SK-N-SH (cell line): ENCODE results near the gene FLVCR1. TPM values are rescaled to one million over a fixed set of nuclear protein-coding genes. Genes with fewer than 3 reads are reported as not detected.

Experiments used
- CTCF ChIA-PET: fragments of 300-600, 350-600 bp; formaldehyde crosslinking; extraction: SDS; loops from one replicate; lab custom pipeline; 2021; lab: Yijun Ruan, JAX
- POLR2A ChIA-PET: fragments of 350-600 bp; sonication (Branson Sonifier 250); formaldehyde crosslinking; extraction: SDS; loops from one replicate; lab custom pipeline; 2020; ENCODE audit warnings: antibody characterized with exemption, inconsistent platforms; lab: Yijun Ruan, JAX
- DNase-seq: peaks from one replicate; pipeline ENCODE4 v3.0.0; 2012
- H2AFZ ChIP-seq: fragments of 200-600 bp; sonication (generic); 2 replicates; pipeline ENCODE4 v1.8.1; 2016; ENCODE audit warnings: antibody characterized with exemption, mild to moderate bottlenecking, low read depth
- H3F3A ChIP-seq: fragments of 200-600 bp; sonication (generic); replicated peaks from 2 replicates; pipeline ENCODE3; 2016; ENCODE audit warnings: antibody characterized with exemption, mild to moderate bottlenecking; ENCODE audit not compliant: insufficient read depth
- H3K27ac ChIP-seq, 2 experiments: fragments of 200-500 bp in 1 of 2; fragments of 200-600 bp in 1 of 2; sonication (Bioruptor generic) in 1 of 2; sonication (generic), shearing (Covaris generic) in 1 of 2; 2 replicates each; pipeline versions ENCODE4 v1.5.1 to v1.6.1; 2014 to 2016; ENCODE audit warnings: low read depth in 2 of 2, inconsistent platforms in 1 of 2, low read length in 1 of 2, mild to moderate bottlenecking in 1 of 2, mixed read lengths in 1 of 2
- H3K27me3 ChIP-seq: fragments of 200-600 bp; sonication (generic), shearing (Covaris generic); 2 replicates; pipeline ENCODE4 v1.6.1; 2016; ENCODE audit warnings: mixed run types; ENCODE audit not compliant: insufficient read depth
- H3K36me3 ChIP-seq, 2 experiments: fragments of 200-500 bp in 1 of 2; fragments of 200-600 bp in 1 of 2; sonication (Bioruptor generic) in 1 of 2; sonication (generic) in 1 of 2; replicated peaks in 1 of 2; 2 replicates each; pipeline versions ENCODE3 to v1.5.1; 2014 to 2016; ENCODE audit warnings: low read length in 1 of 2, mild to moderate bottlenecking in 1 of 2; ENCODE audit not compliant: insufficient read depth in 2 of 2, control insufficient read depth in 1 of 2
- H3K4me1 ChIP-seq, 2 experiments: fragments of 200-500 bp in 1 of 2; fragments of 200-600 bp in 1 of 2; sonication (Bioruptor generic) in 1 of 2; sonication (generic), shearing (Covaris generic) in 1 of 2; 2 replicates each; pipeline versions ENCODE4 v1.5.1 to v1.6.1; 2014 to 2016; ENCODE audit warnings: low read depth in 1 of 2, low read length in 1 of 2, mixed run types in 1 of 2; ENCODE audit not compliant: insufficient read depth in 2 of 2, control insufficient read depth in 1 of 2
- H3K4me2 ChIP-seq: fragments of 200-600 bp; sonication (generic), shearing (Covaris generic); 2 replicates; pipeline ENCODE4 v1.6.1; 2017; ENCODE audit warnings: mixed run types
- H3K4me3 ChIP-seq, 2 experiments: fragments of 200-500 bp in 1 of 2; fragments of 200-600 bp in 1 of 2; sonication (Bioruptor generic) in 1 of 2; sonication (generic), shearing (Covaris generic) in 1 of 2; 2 replicates each; pipeline versions ENCODE4 v1.5.1 to v1.8.1; 2014 to 2016; ENCODE audit warnings: low read depth in 2 of 2, inconsistent platforms in 1 of 2, low read length in 1 of 2, mild to moderate bottlenecking in 1 of 2, mixed read lengths in 1 of 2, moderate library complexity in 1 of 2
- H3K79me2 ChIP-seq: fragments of 200-600 bp; sonication (generic); 2 replicates; pipeline ENCODE4 v1.8.1; 2017; ENCODE audit warnings: mild to moderate bottlenecking; ENCODE audit not compliant: insufficient read depth
- H3K9ac ChIP-seq: fragments of 200-600 bp; sonication (generic); 2 replicates; pipeline ENCODE4 v1.6.1; 2017; ENCODE audit warnings: mixed run types
- H3K9me2 ChIP-seq: fragments of 200-600 bp; sonication (generic); 2 replicates; pipeline ENCODE4 v1.6.1; 2017; ENCODE audit warnings: mixed run types
- H3K9me3 ChIP-seq: fragments of 200-600 bp; sonication (generic); 2 replicates; pipeline ENCODE4 v1.6.1; 2017; ENCODE audit warnings: mixed run types, mild to moderate bottlenecking, moderate library complexity
- H4K20me1 ChIP-seq: fragments of 200-600 bp; sonication (generic); 2 replicates; pipeline ENCODE4 v1.6.1; 2017; ENCODE audit warnings: mild to moderate bottlenecking, mixed run types; ENCODE audit not compliant: insufficient read depth
- CHD2 ChIP-seq: fragments of 150-350 bp; IDR thresholded peaks from 2 replicates; pipeline ENCODE4 v1.6.1; 2018; ENCODE audit warnings: low read length; ENCODE audit not compliant: partially characterized antibody
- CTCF ChIP-seq: fragments of 200-600 bp; sonication (generic); IDR thresholded peaks from 2 replicates; pipeline ENCODE4 v1.6.1; 2017; ENCODE audit warnings: antibody characterized with exemption, mild to moderate bottlenecking, moderate library complexity
- EZH2phosphoT487 ChIP-seq: fragments of 200-600 bp; sonication (generic); IDR thresholded peaks from 2 replicates; pipeline ENCODE4 v1.6.1; 2017; ENCODE audit warnings: low read depth, mixed run types, mild to moderate bottlenecking, antibody characterized with exemption, moderate library complexity, borderline replicate concordance
- GABPA ChIP-seq: IDR thresholded peaks from 2 replicates; pipeline ENCODE4 v1.4.0; 2012; ENCODE audit warnings: low read depth, mild to moderate bottlenecking
- MAX ChIP-seq: IDR thresholded peaks from 2 replicates; pipeline ENCODE4 v1.4.0; 2012; ENCODE audit warnings: low read depth
- MEF2A ChIP-seq: IDR thresholded peaks from 2 replicates; pipeline ENCODE4 v1.4.0; 2012; ENCODE audit warnings: low read depth, borderline replicate concordance
- MXI1 ChIP-seq: IDR thresholded peaks from 2 replicates; pipeline ENCODE4 v1.6.1; 2012; ENCODE audit warnings: mild to moderate bottlenecking, low read depth, low read length, improper control_type of control experiment
- NFIC ChIP-seq: IDR thresholded peaks from 2 replicates; pipeline ENCODE4 v1.4.0; 2012; ENCODE audit warnings: borderline replicate concordance
- PBX3 ChIP-seq: IDR thresholded peaks from 2 replicates; pipeline ENCODE4; 2012
- REST ChIP-seq: IDR thresholded peaks from 2 replicates; pipeline ENCODE4 v1.6.1; 2012; ENCODE audit warnings: mild to moderate bottlenecking, low read depth, low read length, moderate library complexity
- SIN3A ChIP-seq: IDR thresholded peaks from 2 replicates; pipeline ENCODE4 v1.6.1; 2012; ENCODE audit warnings: low read depth, mild to moderate bottlenecking, low read length, moderate library complexity, borderline replicate concordance
- TAF1 ChIP-seq: IDR thresholded peaks from 2 replicates; pipeline ENCODE4 v1.6.1; 2012; ENCODE audit warnings: low read depth, mild to moderate bottlenecking, low read length, moderate library complexity, borderline replicate concordance
- YY1 ChIP-seq: IDR thresholded peaks from 2 replicates; pipeline ENCODE4 v1.4.0; 2012; ENCODE audit warnings: low read depth, mild to moderate bottlenecking
- ZBTB33 ChIP-seq: IDR thresholded peaks from 2 replicates; pipeline ENCODE4 v1.4.0; 2012; ENCODE audit warnings: low read depth, borderline replicate concordance
- WGBS: methylation state at CpG from one replicate; pipeline ENCODE4 v1.1.6; 2017; ENCODE audit warnings: low lambda C conversion rate; 5-methylcytosine and 5-hydroxymethylcytosine counted together
- polyA plus RNA-seq, 3 experiments: library from polyadenylated mRNA; depleted of rRNA; stranded (reverse); fragments of >200 nt; gene quantifications; 2 replicates each; pipeline ENCODE4 v1.2.3, GENCODE V29; 2012

The FLVCR1 gene
- polyA plus RNA-seq, 1 of the 3 experiments (the other 2 are of a cell fraction): 1.7 TPM

GRCh38 chr1:212916481-212917133, 58.5 kb downstream of the FLVCR1 start:
- peaks cover 0 to 5% of the 10 kb centered on the region in 2 experiments; a peak in 1 of 4 replicates for H3K4me1 ChIP-seq
- no peak overlapping the region for H3K4me2 ChIP-seq
- ChIA-PET POLR2A (no interaction called here), CTCF (interaction anchor here (1.0 to 1.6 kb wide), 5 partner anchors 8 to 440 kb away, joined by 3 to 9 read pairs (median 5); no protein-coding TSS in a partner anchor)
- H4K20me1 ChIP-seq: no peaks in the 10 kb centered on the region
- H3K9me2 ChIP-seq: no peaks in the 10 kb centered on the region
- no peaks in the 10 kb centered on the region for H3F3A ChIP-seq
- no peaks in the 10 kb centered on the region for H3K79me2 ChIP-seq
- TF ChIP-seq YY1 (no peak), EZH2phosphoT487 (no peak), PBX3 (no peak), NFIC (no peak), REST (no peak), TAF1 (no peak), ZBTB33 (no peak)
- WGBS: 83% methylated on average over 21 of the region's 23 CpGs
- H3K4me3 ChIP-seq: no peak overlapping the region
- H3K27ac ChIP-seq: no peak overlapping the region
- H2AFZ ChIP-seq: no peak overlapping the region
- H3K9me3 ChIP-seq: no peaks in the 10 kb centered on the region
- no peaks in the 10 kb centered on the region for H3K27me3 ChIP-seq
- DNase-seq: no peak
- H3K36me3 ChIP-seq: no peaks in the 10 kb centered on the region
- no peak overlapping the region for H3K9ac ChIP-seq

GRCh38 chr1:212917134-212917485, 59.0 kb downstream of the FLVCR1 start:
- Histone ChIP-seq H3K27ac (no peak overlapping the region), H3K9me2 (no peaks in the 10 kb centered on the region), H3K9me3 (no peaks in the 10 kb centered on the region), H3K4me1 (peaks cover 0 to 5% of the 10 kb centered on the region in 2 experiments; a peak in 1 of 4 replicates), H3K79me2 (no peaks in the 10 kb centered on the region), H3K27me3 (no peaks in the 10 kb centered on the region), H3F3A (no peaks in the 10 kb centered on the region), H2AFZ (no peak overlapping the region), H3K9ac (no peak overlapping the region), H3K36me3 (no peaks in the 10 kb centered on the region), H3K4me2 (no peak overlapping the region), H4K20me1 (no peaks in the 10 kb centered on the region), H3K4me3 (no peak overlapping the region)
- DNase-seq: no peak
- ChIA-PET CTCF (no interaction called here), POLR2A (no interaction called here)
- WGBS: 87% methylated on average over 9 of the region's 9 CpGs
- no peak for TF ChIP-seq CTCF
- no peak for TF ChIP-seq MEF2A
- no peak for TF ChIP-seq GABPA
- TF ChIP-seq CHD2: no peak
- no peak for TF ChIP-seq MAX
- no peak for TF ChIP-seq SIN3A
- no peak for TF ChIP-seq MXI1
- TF ChIP-seq EZH2phosphoT487: no peak
